Psoas muscle (tissue), 8 donors: ENCODE data around the gene PDZD2. TPM values are rescaled to one million over a fixed set of nuclear protein-coding genes. Genes with fewer than 3 reads are reported as not detected.

Experiments
- ATAC-seq, 4 donors: fragments of 200-7000 bp; cut with Tn5 transposase; one replicate each; pipeline ENCODE4 v1.9.1; 2020; ENCODE audit warnings: moderate library complexity in 3 of 4, mild to moderate bottlenecking in 2 of 4
- DNase-seq, 2 donors: peaks; one replicate each; pipeline ENCODE4 v3.0.0-alpha.2; 2020
- H3K27ac ChIP-seq: fragments of 200-600 bp; one replicate; pipeline ENCODE4 v1.8.0; 2022
- H3K27me3 ChIP-seq, 3 donors: fragments of 200-600 bp in 1 of 3; one replicate each; pipeline versions ENCODE4 v1.6.1 to v1.8.0; 2013 to 2022; ENCODE audit warnings: low read length in 2 of 3, mild to moderate bottlenecking in 2 of 3, moderate library complexity in 1 of 3; ENCODE audit not compliant: insufficient read depth in 3 of 3
- H3K36me3 ChIP-seq, 2 donors: fragments of 200-600 bp in 1 of 2; one replicate each; pipeline versions ENCODE4 v1.6.1 to v1.8.0; 2013 to 2022; ENCODE audit warnings: low read depth in 1 of 2, mild to moderate bottlenecking in 1 of 2, moderate library complexity in 1 of 2; ENCODE audit not compliant: insufficient read depth in 1 of 2
- H3K4me1 ChIP-seq: fragments of 200-600 bp; one replicate; pipeline ENCODE4 v1.8.0; 2022
- H3K4me3 ChIP-seq: fragments of 200-600 bp; one replicate; pipeline ENCODE4 v1.8.0; 2022; ENCODE audit warnings: mild to moderate bottlenecking
- H3K9me3 ChIP-seq: fragments of 200-600 bp; one replicate; pipeline ENCODE4 v1.8.0; 2022
- CTCF ChIP-seq: fragments of 200-600 bp; IDR thresholded peaks from one replicate; pipeline ENCODE4 v1.8.0; 2022; ENCODE audit warnings: antibody characterized with exemption
- WGBS, 3 donors: extraction: QIAGEN DNeasy Blood & Tissue Kit; methylation state at CpG; one replicate each; pipeline versions ENCODE4 v1.1.6 to v1.1.7; 2013; 5-methylcytosine and 5-hydroxymethylcytosine counted together
- intact Hi-C, 2 donors: fragments of 100-400 bp; cut with DNase I; formaldehyde crosslinking; loops; one replicate each; pipeline versions ENCODE4 v1.11.0 to v1.14.2; 2022
- polyA plus RNA-seq, 3 donors: library from polyadenylated mRNA; stranded (reverse); fragments of 200-250 nt; gene quantifications; one replicate each; pipeline ENCODE4 v1.2.3, GENCODE V29; 2013
- total RNA-seq, 4 donors: library from RNA; stranded (reverse); fragmentation: NEBNext Ultra II Directional in 2 of 4; extraction: Animal tissue kit (Norgen Biotek cat#: 25700) in 2 of 4; gene quantifications; one replicate each; pipeline versions ENCODE4 v1.2.1 to v1.2.4, GENCODE V29; 2021 to 2023
- donor health status: healthy with polysubstance abuse.
- donor health status: DM: no; HTN: no; CAD: no; lungs with moderate emphysema.
- donor health status: Bipolar disorder and iron deficiency.
- donor health status: healthy.
- donor health status: DM: yes; HTN: yes; CAD: no.
- donor health status: DM: no; HTN: no; CAD: no.
- donor health status: DM: no; HTN: no; CAD: no.
- donor health status: DM: yes; HTN: yes; CAD: no.

The PDZD2 gene
- total and polyA plus RNA-seq, 7 donors = 1.4 to 17.5 (median 4.5) TPM

DNA sequence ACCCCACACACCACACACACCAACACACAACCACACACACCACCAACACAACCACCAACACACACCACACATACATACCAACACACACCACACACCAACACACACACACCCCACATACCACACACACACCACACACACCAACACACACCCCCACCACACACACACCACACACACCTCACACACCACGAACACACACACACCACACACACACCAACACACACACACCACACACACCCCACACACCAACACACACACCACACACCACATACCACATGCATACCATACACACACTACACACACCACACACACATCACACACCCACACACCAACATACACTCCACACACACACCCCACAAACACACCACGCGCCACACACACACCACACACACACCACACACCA, 363.8 kb downstream of the PDZD2 start:
- 54 to 64% (median 63%) methylated on average over 3 of the region's 3 CpGs for WGBS, 3 donors
- Histone ChIP-seq H3K27ac (no peak overlapping the region), H3K36me3 (no peaks in the 10 kb centered on the region), H3K27me3 (no peaks in the 10 kb centered on the region), H3K4me1 (no peaks in the 10 kb centered on the region), H3K4me3 (no peak overlapping the region), H3K9me3 (no peaks in the 10 kb centered on the region)
- DNase-seq = no peak
- TF ChIP-seq CTCF = no peak
- ATAC-seq = no peak
- intact Hi-C loops = no loop called here

DNA sequence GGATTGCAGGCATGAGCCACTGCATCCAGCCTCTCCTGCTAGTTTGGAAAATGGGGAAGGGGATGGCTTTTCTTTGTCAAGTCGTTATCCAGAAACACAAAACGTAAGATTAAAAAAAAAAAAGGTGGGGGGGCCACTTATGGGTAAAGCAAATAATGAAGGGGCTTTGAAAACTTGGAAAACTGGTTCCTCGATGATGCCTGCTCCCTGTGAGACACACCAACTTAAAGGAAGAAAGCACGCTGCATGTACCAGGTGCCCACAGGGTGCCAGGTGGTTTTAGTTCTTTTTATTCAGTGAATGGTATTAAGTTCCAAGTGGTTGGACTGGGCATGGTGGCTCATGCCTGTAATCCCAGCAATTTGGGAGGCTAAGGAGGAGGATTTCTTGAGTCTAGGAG, 365.1 kb downstream of the PDZD2 start:
- ATAC-seq = no peak
- no peaks in the 10 kb centered on the region for H3K9me3 ChIP-seq
- H3K27ac ChIP-seq = no peak overlapping the region
- no peaks in the 10 kb centered on the region for H3K36me3 ChIP-seq
- TF ChIP-seq CTCF = no peak
- intact Hi-C loops = no loop called here
- no peaks in the 10 kb centered on the region for H3K4me1 ChIP-seq
- 87 to 88% (median 87%) methylated on average over 4 of the region's 4 CpGs for WGBS, 3 donors
- H3K4me3 ChIP-seq = no peak overlapping the region
- H3K27me3 ChIP-seq = no peaks in the 10 kb centered on the region
- no peak for DNase-seq

GRCh38 chr5:32004404-32004803, 365.5 kb downstream of the PDZD2 start:
- no peak for ATAC-seq
- DNase-seq = no peak
- WGBS, 3 donors = 91 to 100% (median 94%) methylated on average over 3 of the region's 3 CpGs
- intact Hi-C loops = no loop called here
- Histone ChIP-seq H3K4me3 (no peak overlapping the region), H3K27ac (no peak overlapping the region), H3K27me3 (no peaks in the 10 kb centered on the region), H3K36me3 (no peaks in the 10 kb centered on the region), H3K9me3 (no peaks in the 10 kb centered on the region), H3K4me1 (no peaks in the 10 kb centered on the region)
- TF ChIP-seq CTCF = no peak

DNA sequence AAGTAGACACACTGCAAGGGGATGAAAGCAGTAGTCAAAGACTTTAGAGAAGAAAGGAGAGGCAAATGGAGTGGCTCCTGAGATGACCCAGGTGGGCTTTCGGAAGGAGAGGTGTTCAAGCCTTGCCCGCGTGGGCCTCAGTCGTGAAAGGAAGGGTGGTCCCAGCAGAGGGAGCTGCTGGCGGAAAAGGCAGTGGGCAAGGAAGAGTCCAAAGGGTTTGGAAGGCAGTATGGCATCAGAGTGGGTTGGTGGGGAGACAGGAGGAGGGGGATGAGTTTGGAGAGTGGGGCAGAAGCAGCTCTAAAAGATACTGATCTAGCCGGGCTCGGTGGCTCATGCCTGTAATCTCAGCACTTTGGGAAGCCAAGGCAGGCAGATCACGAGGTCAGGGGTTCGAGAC, 369.8 kb downstream of the PDZD2 start:
- Histone ChIP-seq H3K4me1 (no peaks in the 10 kb centered on the region), H3K4me3 (no peak overlapping the region), H3K27ac (no peak overlapping the region), H3K27me3 (no peaks in the 10 kb centered on the region), H3K36me3 (no peaks in the 10 kb centered on the region), H3K9me3 (no peaks in the 10 kb centered on the region)
- intact Hi-C loops = no loop called here
- 88 to 97% (median 95%) methylated on average over 9 of the region's 9 CpGs for WGBS, 3 donors
- no peak for ATAC-seq
- TF ChIP-seq CTCF = no peak
- DNase-seq = no peak

GRCh38 chr5:32013658-32014057, 374.7 kb downstream of the PDZD2 start:
- no peak for ATAC-seq
- H3K4me1 ChIP-seq = peaks cover 12% of the 10 kb centered on the region
- H3K36me3 ChIP-seq = no peaks in the 10 kb centered on the region
- 45 to 56% (median 48%) methylated on average over 7 of the region's 7 CpGs for WGBS, 3 donors
- intact Hi-C loops = no loop called here
- H3K4me3 ChIP-seq = no peak overlapping the region
- H3K27me3 ChIP-seq = no peaks in the 10 kb centered on the region
- no peak for TF ChIP-seq CTCF
- DNase-seq = no peak
- no peaks in the 10 kb centered on the region for H3K9me3 ChIP-seq
- no peak overlapping the region for H3K27ac ChIP-seq
